Caco-2 (cell line): ENCODE results near the gene PEX11A. TPM values are rescaled to one million over a fixed set of nuclear protein-coding genes. Genes with fewer than 3 reads are reported as not detected.
A peak's percentile ranks its signal among the peaks of the same experiment; 100 is the strongest.

ENCODE experiments used
- BruUV-seq: library from RNA; stranded (reverse); fragments of 400-500 nt; replicated peaks from 2 replicates; lab custom pipeline; 2021; lab: Mats Ljungman, UMichigan
- CTCF ChIA-PET: fragments of 300-600 bp; sonication (Branson Sonifier 250); formaldehyde crosslinking; loops from one replicate; lab custom pipeline; 2022; ENCODE audit warnings: antibody characterized with exemption; lab: Charles Lee
- POLR2A ChIA-PET: fragments of 300-600 bp; sonication (Branson Sonifier 250); formaldehyde crosslinking; loops from one replicate; lab custom pipeline; 2022; ENCODE audit warnings: antibody characterized with exemption; lab: Charles Lee
- DNase-seq, 2 experiments: peaks; one replicate each; pipeline versions ENCODE4 v3.0.0 to v3.0.0-alpha.2; 2020 to 2022
- H3K27me3 ChIP-seq: replicated peaks from 2 replicates; pipeline ENCODE4 v1.6.0; 2011; ENCODE audit warnings: low read length; ENCODE audit not compliant: control insufficient read depth, insufficient read depth
- H3K36me3 ChIP-seq: 2 replicates; pipeline ENCODE4 v1.5.1; 2011; ENCODE audit warnings: low read length; ENCODE audit not compliant: control insufficient read depth, insufficient read depth
- H3K4me1 ChIP-seq: fragments of 250-450 bp; sonication (Bioruptor Pico); 2 replicates; pipeline ENCODE4 v1.5.1; 2020; ENCODE audit warnings: mild to moderate bottlenecking
- H3K4me3 ChIP-seq: 2 replicates; pipeline ENCODE4 v1.5.1; 2011; ENCODE audit warnings: low read depth, mild to moderate bottlenecking, control low read depth, low read length
- H3K9me3 ChIP-seq: fragments of 250-450 bp; sonication (Bioruptor Pico); 2 replicates; pipeline ENCODE4 v1.5.1; 2020; ENCODE audit warnings: mild to moderate bottlenecking, moderate library complexity
- H3K27ac Mint-ChIP-seq: one replicate; pipeline ENCODE4 v1.8.0; 2022; ENCODE audit warnings: mixed read lengths; ENCODE audit not compliant: unreplicated experiment
- H3K27me3 Mint-ChIP-seq: one replicate; pipeline ENCODE4 v1.8.0; 2022; ENCODE audit warnings: mixed read lengths; ENCODE audit not compliant: insufficient read depth, unreplicated experiment
- H3K36me3 Mint-ChIP-seq: one replicate; pipeline ENCODE4 v1.8.0; 2022; ENCODE audit warnings: mild to moderate bottlenecking, mixed read lengths; ENCODE audit not compliant: insufficient read depth, unreplicated experiment
- H3K4me1 Mint-ChIP-seq: one replicate; pipeline ENCODE4 v1.8.0; 2022; ENCODE audit warnings: low read depth, mixed read lengths; ENCODE audit not compliant: unreplicated experiment
- H3K4me3 Mint-ChIP-seq: one replicate; pipeline ENCODE4 v1.8.0; 2022; ENCODE audit warnings: mild to moderate bottlenecking, moderate library complexity, mixed read lengths; ENCODE audit not compliant: unreplicated experiment
- H3K9me3 Mint-ChIP-seq: one replicate; pipeline ENCODE4 v1.8.0; 2022; ENCODE audit warnings: mixed read lengths; ENCODE audit not compliant: unreplicated experiment
- intact Hi-C: fragments of 100-400 bp; cut with micrococcal nuclease; formaldehyde crosslinking; loops from one replicate; pipeline ENCODE4 v1.10.0; 2022; ENCODE audit not compliant: unreplicated experiment
- total RNA-seq: library from RNA; stranded (reverse); gene quantifications from 2 replicates; pipeline ENCODE4 v1.2.3, GENCODE V29; 2022
- TF ChIP-seq, protein P1 (sequence below), 2 experiments: fragments of 200-600 bp in 1 of 2; IDR thresholded peaks; 1 replicate in 1 of 2; 2 replicates in 1 of 2; pipeline versions ENCODE4 v1.5.1 to v1.8.0; 2011 to 2022; ENCODE audit warnings: antibody characterized with exemption in 1 of 2, control low read depth in 1 of 2, inconsistent platforms in 1 of 2, low read depth in 1 of 2, low read length in 1 of 2, mild to moderate bottlenecking in 1 of 2, moderate library complexity in 1 of 2; ENCODE audit not compliant: insufficient read depth in 1 of 2, severe bottlenecking in 1 of 2, unreplicated experiment in 1 of 2

Gene PEX11A
- total RNA-seq, 1 experiment from 2014 or later, result 3.7 TPM

DNA sequence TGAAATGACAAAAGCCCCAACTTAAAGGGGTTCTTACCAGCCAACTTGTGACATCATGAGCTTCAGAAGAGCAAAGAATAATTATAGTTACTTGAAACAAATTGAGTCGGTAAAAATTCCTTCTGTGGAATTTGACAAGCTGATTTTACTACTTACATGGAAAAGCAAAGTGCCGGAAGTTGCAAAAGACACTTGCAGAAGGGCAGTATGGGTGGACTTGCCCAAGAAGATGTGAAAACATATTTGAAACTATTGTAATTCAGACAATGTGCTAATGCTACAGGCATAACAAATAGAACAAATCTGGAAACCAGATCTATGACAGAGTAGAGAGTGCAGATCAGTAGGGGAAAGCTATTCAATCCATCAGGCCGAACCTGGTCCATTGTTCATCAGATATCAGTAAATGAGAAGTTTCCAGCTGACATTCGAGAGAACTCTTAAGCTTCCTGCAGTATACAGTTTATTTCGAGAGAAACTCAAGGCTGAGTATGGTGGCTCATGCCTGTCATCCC, 32.8 kb downstream of the PEX11A start:
- no peak for DNase-seq
- peaks cover 4% of the 10 kb centered on the region for H3K4me1 ChIP-seq
- H3K36me3 ChIP-seq, result no peaks in the 10 kb centered on the region
- Mint-ChIP-seq H3K36me3 (no peaks in the 10 kb centered on the region), H3K9me3 (no peaks in the 10 kb centered on the region), H3K4me3 (no peak overlapping the region), H3K27ac (no peak overlapping the region), H3K4me1 (peaks cover 7% of the 10 kb centered on the region), H3K27me3 (peaks cover 9% of the 10 kb centered on the region)
- no TSS peak for BruUV-seq
- ChIA-PET CTCF (no interaction called here), POLR2A (no interaction called here)
- H3K9me3 ChIP-seq, result no peaks in the 10 kb centered on the region
- H3K27me3 ChIP-seq, result no peaks in the 10 kb centered on the region
- H3K4me3 ChIP-seq, result no peak overlapping the region
- TF ChIP-seq, protein P1, sequence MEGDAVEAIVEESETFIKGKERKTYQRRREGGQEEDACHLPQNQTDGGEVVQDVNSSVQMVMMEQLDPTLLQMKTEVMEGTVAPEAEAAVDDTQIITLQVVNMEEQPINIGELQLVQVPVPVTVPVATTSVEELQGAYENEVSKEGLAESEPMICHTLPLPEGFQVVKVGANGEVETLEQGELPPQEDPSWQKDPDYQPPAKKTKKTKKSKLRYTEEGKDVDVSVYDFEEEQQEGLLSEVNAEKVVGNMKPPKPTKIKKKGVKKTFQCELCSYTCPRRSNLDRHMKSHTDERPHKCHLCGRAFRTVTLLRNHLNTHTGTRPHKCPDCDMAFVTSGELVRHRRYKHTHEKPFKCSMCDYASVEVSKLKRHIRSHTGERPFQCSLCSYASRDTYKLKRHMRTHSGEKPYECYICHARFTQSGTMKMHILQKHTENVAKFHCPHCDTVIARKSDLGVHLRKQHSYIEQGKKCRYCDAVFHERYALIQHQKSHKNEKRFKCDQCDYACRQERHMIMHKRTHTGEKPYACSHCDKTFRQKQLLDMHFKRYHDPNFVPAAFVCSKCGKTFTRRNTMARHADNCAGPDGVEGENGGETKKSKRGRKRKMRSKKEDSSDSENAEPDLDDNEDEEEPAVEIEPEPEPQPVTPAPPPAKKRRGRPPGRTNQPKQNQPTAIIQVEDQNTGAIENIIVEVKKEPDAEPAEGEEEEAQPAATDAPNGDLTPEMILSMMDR (IDR thresholded peaks at IDR 0.05; ENCODE audit: insufficient read depth in 1 of 2, low read depth in 1 of 2, low read length in 1 of 2, severe bottlenecking in 1 of 2, unreplicated experiment in 1 of 2), result no peak
- intact Hi-C loops, result loop anchor here (5.0 kb wide), 1 partner anchor 35 kb away; the partner anchor contains the start of genes PEX11A and WDR93

DNA sequence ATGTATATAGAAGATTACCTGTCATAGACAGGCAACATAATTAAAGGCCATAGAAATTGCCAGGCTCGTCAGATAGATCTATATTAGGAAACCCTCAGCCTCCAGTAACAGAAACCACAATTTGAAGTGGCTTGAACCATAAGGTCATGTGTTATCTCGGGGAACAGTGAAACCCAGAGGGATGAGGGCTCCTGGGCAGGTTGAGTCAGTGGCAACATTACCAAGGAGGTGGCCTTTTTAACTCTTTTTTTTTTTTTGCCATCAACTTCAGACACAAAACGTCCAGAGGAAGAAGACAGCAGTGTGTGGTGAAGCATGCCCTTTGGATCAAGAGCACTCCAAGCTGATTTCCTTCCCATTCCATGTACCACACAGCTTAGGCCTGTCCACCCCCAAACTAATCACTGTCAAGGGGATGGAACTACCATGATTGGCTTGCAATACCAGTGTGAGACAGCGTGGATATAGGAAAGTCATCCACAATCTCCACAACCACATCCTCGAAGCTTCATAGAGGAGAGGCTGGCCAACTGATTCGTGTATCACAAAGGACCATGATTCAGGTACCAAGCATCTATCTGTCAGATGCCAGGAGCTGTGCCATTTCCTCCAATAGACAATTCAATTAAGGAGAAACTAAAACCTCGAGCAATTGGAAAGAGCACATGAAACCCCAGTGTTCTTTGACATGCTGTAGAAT, 34.3 kb downstream of the PEX11A start:
- no TSS peak for BruUV-seq
- Histone ChIP-seq H3K9me3 (no peaks in the 10 kb centered on the region), H3K27me3 (no peaks in the 10 kb centered on the region), H3K4me1 (peaks cover 4% of the 10 kb centered on the region), H3K4me3 (no peak overlapping the region), H3K36me3 (no peaks in the 10 kb centered on the region)
- H3K27me3 Mint-ChIP-seq, result peaks cover 9% of the 10 kb centered on the region
- no peak overlapping the region for H3K27ac Mint-ChIP-seq
- no peaks in the 10 kb centered on the region for H3K9me3 Mint-ChIP-seq
- H3K4me3 Mint-ChIP-seq, result peak overlapping the region; percentile 90
- ChIA-PET CTCF (interaction anchor here (0.6 kb wide), 1 partner anchor 775 kb away, joined by 4 read pairs; no protein-coding TSS in a partner anchor), POLR2A (no interaction called here)
- intact Hi-C loops, result loop anchor here (5.0 kb wide), 1 partner anchor 36 kb away; the partner anchor contains the start of genes PEX11A and WDR93
- DNase-seq, result no peak
- peaks cover 7% of the 10 kb centered on the region for H3K4me1 Mint-ChIP-seq
- TF ChIP-seq, protein P1 (IDR thresholded peaks at IDR 0.05; ENCODE audit: insufficient read depth in 1 of 2, low read depth in 1 of 2, low read length in 1 of 2, severe bottlenecking in 1 of 2, unreplicated experiment in 1 of 2), result no peak
- no peaks in the 10 kb centered on the region for H3K36me3 Mint-ChIP-seq

DNA sequence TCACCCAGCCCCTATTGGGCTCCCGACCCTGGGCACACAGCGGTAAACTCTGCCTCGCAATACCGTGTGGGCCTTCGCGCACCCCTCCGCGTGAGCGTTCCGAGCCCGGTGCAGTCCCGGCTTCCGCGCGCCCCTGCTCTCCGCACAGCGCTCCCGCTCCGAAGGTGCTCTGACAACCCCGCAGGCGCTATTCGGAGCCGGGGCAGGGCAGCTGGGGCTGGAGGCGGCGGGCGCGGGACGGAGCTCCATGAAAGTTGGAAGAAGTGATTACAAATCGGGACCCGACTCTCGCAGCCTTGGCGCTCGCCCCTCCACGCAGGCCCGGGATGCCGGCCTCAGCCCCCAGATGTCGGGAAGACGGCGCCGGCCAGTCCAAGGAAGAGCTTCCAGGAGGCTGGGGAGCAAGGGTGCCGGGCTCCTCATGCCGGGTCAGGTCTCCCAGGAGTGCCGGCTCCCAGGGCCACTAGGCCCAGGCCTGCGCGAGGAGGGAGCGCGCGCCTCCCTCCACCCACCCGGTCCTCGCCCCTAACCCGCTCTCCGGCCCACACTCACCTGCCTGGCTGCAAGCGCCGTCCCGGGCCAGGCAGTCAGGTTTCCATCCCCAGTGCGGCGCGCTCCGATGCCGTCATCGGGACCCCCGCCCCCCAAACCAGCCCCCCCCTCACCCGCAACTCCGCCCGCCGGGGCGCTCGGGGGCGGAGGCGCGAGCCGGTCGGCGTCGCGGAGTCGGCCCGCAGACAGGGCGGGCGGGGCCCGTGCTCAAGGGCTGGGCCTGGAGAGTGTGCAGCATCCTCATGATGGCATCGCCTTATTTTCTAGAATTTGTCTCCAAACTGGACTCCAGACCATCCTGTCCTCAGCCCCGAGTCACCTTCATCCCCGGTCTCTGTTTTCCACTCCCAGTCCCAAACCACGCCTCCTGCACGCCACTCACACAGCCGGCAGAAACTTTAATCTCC, 35.4 kb downstream of the PEX11A start, which contains the start of gene KIF7:
Gene KIF7, minus strand, starts transcription at position 621 of the 959 bp plus-strand sequence. CDS start 2,537 bp downstream, outside the sequence.
- H3K36me3 Mint-ChIP-seq, result no peaks in the 10 kb centered on the region
- peak within 1 kb of the TSS; percentile 79 for H3K4me3 ChIP-seq
- DNase-seq, result peak in 1 of 2 experiments; percentile 67
- peak within 1 kb of the TSS; percentile 90 for H3K4me3 Mint-ChIP-seq
- BruUV-seq, result TSS peak; percentile 38
- ChIA-PET POLR2A (interaction anchor here (0.6 kb wide), 1 partner anchor 80 kb away, joined by 3 read pairs; the partner anchor contains the start of gene TICRR), CTCF (no interaction called here)
- no peaks in the 10 kb centered on the region for H3K9me3 Mint-ChIP-seq
- H3K4me1 ChIP-seq, result peaks cover 4% of the 10 kb centered on the region
- H3K27me3 ChIP-seq, result no peaks in the 10 kb centered on the region
- peaks cover 3% of the 10 kb centered on the region for H3K27me3 Mint-ChIP-seq
- H3K9me3 ChIP-seq, result no peaks in the 10 kb centered on the region
- H3K27ac Mint-ChIP-seq, result peak within 1 kb of the TSS; percentile 45
- H3K4me1 Mint-ChIP-seq, result peaks cover 7% of the 10 kb centered on the region
- intact Hi-C loops, result loop anchor here (5.0 kb wide), 1 partner anchor 37 kb away; the partner anchor contains the start of genes PEX11A and WDR93
- TF ChIP-seq, protein P1 (IDR thresholded peaks at IDR 0.05; ENCODE audit: insufficient read depth in 1 of 2, low read depth in 1 of 2, low read length in 1 of 2, severe bottlenecking in 1 of 2, unreplicated experiment in 1 of 2), result no peak
- H3K36me3 ChIP-seq, result no peaks in the 10 kb centered on the region
